PC-9 (cell line): Measurements from ENCODE around the gene AMELX. TPM values are rescaled to one million over a fixed set of nuclear protein-coding genes. Genes with fewer than 3 reads are reported as not detected.

Source experiments
- BruUV-seq: library from RNA; stranded (reverse); fragments of 400-500 nt; replicated peaks from 2 replicates; lab custom pipeline; 2021; lab: Mats Ljungman, UMichigan
- CTCF ChIA-PET: fragments of 300-600 bp; sonication (Branson Sonifier 250); formaldehyde crosslinking; loops from one replicate; lab custom pipeline; 2022; ENCODE audit warnings: antibody characterized with exemption; lab: Charles Lee
- POLR2A ChIA-PET: fragments of 300-600 bp; sonication (Branson Sonifier 250); formaldehyde crosslinking; loops from one replicate; lab custom pipeline; 2022; ENCODE audit warnings: antibody characterized with exemption; ENCODE audit not compliant: unreplicated experiment; lab: Charles Lee
- DNase-seq, 2 experiments: peaks; one replicate each; pipeline versions ENCODE4 v3.0.0 to v3.0.0-alpha.2; 2015 to 2022; ENCODE audit warnings: mixed read lengths in 1 of 2
- H2AFZ ChIP-seq: fragments of 200-600 bp; sonication (generic); 2 replicates; pipeline ENCODE4 v1.8.1; 2017; ENCODE audit warnings: antibody characterized with exemption
- H3F3A ChIP-seq: fragments of 200-600 bp; sonication (generic); 2 replicates; pipeline ENCODE4 v1.8.1; 2017; ENCODE audit warnings: antibody characterized with exemption, mild to moderate bottlenecking, low read depth; ENCODE audit not compliant: insufficient read depth
- H3K27ac ChIP-seq: fragments of 200-600 bp; sonication (generic); 2 replicates; pipeline ENCODE4 v1.6.1; 2016; ENCODE audit warnings: mixed run types
- H3K27me3 ChIP-seq: fragments of 200-600 bp; sonication (generic); 2 replicates; pipeline ENCODE4 v1.6.1; 2016; ENCODE audit warnings: low read depth, mixed run types; ENCODE audit not compliant: insufficient read depth
- H3K36me3 ChIP-seq: fragments of 200-600 bp; sonication (generic); 2 replicates; pipeline ENCODE4 v1.6.1; 2016; ENCODE audit warnings: low read depth, mixed run types
- H3K4me1 ChIP-seq: fragments of 200-600 bp; sonication (generic); replicated peaks from 2 replicates; pipeline ENCODE4 v1.6.1; 2016; ENCODE audit warnings: mixed run types; ENCODE audit not compliant: insufficient read depth
- H3K4me2 ChIP-seq: fragments of 200-600 bp; sonication (generic); 2 replicates; pipeline ENCODE4 v1.6.1; 2017; ENCODE audit warnings: mixed run types
- H3K4me3 ChIP-seq: fragments of 200-600 bp; sonication (generic); 2 replicates; pipeline ENCODE4 v1.6.1; 2016; ENCODE audit warnings: mixed run types
- H3K79me2 ChIP-seq: fragments of 200-600 bp; sonication (generic); 2 replicates; pipeline ENCODE4 v1.6.1; 2017; ENCODE audit warnings: low read depth, mixed run types
- H3K9me2 ChIP-seq: fragments of 200-600 bp; sonication (generic); 2 replicates; pipeline ENCODE4 v1.8.1; 2017; ENCODE audit warnings: mild to moderate bottlenecking; ENCODE audit not compliant: insufficient read depth
- H3K9me3 ChIP-seq: fragments of 200-600 bp; sonication (generic); 2 replicates; pipeline ENCODE4 v1.8.1; 2016; ENCODE audit warnings: low read depth; ENCODE audit not compliant: insufficient read depth
- H4K20me1 ChIP-seq: fragments of 200-600 bp; sonication (generic); 2 replicates; pipeline ENCODE4 v1.8.1; 2017; ENCODE audit not compliant: insufficient read depth
- CTCF ChIP-seq: fragments of 200-600 bp; sonication (generic); conservative IDR thresholded peaks from 2 replicates; pipeline ENCODE4 v1.6.1; 2017; ENCODE audit warnings: mixed run types, antibody characterized with exemption, mild to moderate bottlenecking, moderate library complexity
- EZH2 ChIP-seq: fragments of 200-600 bp; sonication (generic); IDR thresholded peaks from 2 replicates; pipeline ENCODE4 v1.8.0; 2017; ENCODE audit warnings: antibody characterized with exemption, low read depth
- intact Hi-C: fragments of 100-400 bp; cut with micrococcal nuclease; formaldehyde crosslinking; loops from one replicate; pipeline ENCODE4 v1.10.0; 2022; ENCODE audit not compliant: unreplicated experiment
- total RNA-seq: library from RNA; stranded (reverse); gene quantifications from 2 replicates; pipeline ENCODE4 v1.2.3, GENCODE V29; 2021

AMELX gene
- total RNA-seq, 1 experiment from 2014 or later, result not detected

DNA sequence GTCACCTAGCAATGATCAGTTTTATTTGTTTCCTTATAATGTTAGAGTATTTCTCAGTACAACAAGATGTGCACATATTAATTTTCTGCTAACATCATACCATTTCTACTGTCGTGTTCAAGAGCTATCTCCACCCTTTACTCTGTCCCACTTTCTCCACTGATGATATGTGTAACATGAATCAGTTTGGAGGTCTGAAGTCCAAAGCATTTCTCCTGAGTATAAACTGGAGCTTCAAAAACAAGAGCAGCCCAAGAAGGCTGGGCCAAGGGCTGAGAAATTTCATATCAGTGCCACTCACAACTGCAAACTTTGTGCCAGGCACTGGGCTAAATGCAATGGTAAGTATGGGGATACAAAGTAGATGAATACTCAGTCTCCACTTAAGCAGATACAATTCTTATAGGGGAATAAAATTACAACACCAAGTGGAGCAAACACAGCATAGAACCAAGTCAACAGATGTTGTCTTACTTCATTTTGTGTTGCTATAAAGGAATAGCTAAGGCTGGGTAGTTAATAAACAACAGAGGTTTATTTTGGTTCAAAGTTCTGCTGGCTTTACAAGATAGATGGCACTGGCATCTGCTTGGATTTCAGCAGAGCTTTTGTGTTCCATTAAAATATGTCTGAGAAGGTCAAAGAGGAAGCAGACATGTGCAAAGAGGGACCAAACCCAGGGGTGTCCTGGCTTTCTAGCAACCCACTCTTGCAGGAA is 44.2 kb downstream of the AMELX start:
- no peak overlapping the region for H3K4me3 ChIP-seq
- no peak for TF ChIP-seq EZH2
- no peak for TF ChIP-seq CTCF
- H3K36me3 ChIP-seq, result no peaks in the 10 kb centered on the region
- no peaks in the 10 kb centered on the region for H3F3A ChIP-seq
- no peaks in the 10 kb centered on the region for H3K27me3 ChIP-seq
- H3K9me2 ChIP-seq, result no peaks in the 10 kb centered on the region
- no TSS peak for BruUV-seq
- H3K27ac ChIP-seq, result no peak overlapping the region
- intact Hi-C loops, result no loop called here
- H2AFZ ChIP-seq, result no peak overlapping the region
- H4K20me1 ChIP-seq, result no peaks in the 10 kb centered on the region
- no peak overlapping the region for H3K4me2 ChIP-seq
- H3K4me1 ChIP-seq, result no peaks in the 10 kb centered on the region
- H3K9me3 ChIP-seq, result no peaks in the 10 kb centered on the region
- no peak for DNase-seq
- H3K79me2 ChIP-seq, result no peaks in the 10 kb centered on the region
- POLR2A ChIA-PET, result no interaction called here
- CTCF ChIA-PET, result interaction anchor here (0.6 kb wide), 1 partner anchor 33 kb away, joined by 3 read pairs; no protein-coding TSS in a partner anchor

GRCh38 chrX:11341274-11342201 is 48.3 kb downstream of the AMELX start:
- intact Hi-C loops, result no loop called here
- CTCF ChIA-PET, result interaction anchor here (0.6 kb wide), 1 partner anchor 336 kb away, joined by 4 read pairs; no protein-coding TSS in a partner anchor

More at GRCh38 chrX:11341274-11342201, 48.3 kb downstream of the AMELX start:
- Histone ChIP-seq H3K9me3 (no peaks in the 10 kb centered on the region), H3K27me3 (no peaks in the 10 kb centered on the region), H3K36me3 (no peaks in the 10 kb centered on the region), H3K9me2 (no peaks in the 10 kb centered on the region), H3K79me2 (no peaks in the 10 kb centered on the region), H3K4me2 (no peak overlapping the region), H3K4me3 (no peak overlapping the region), H2AFZ (no peak overlapping the region), H3K4me1 (no peaks in the 10 kb centered on the region), H4K20me1 (no peaks in the 10 kb centered on the region), H3K27ac (no peak overlapping the region), H3F3A (no peaks in the 10 kb centered on the region)
- no peak for DNase-seq
- POLR2A ChIA-PET, result no interaction called here
- TF ChIP-seq EZH2 (no peak), CTCF (no peak)
- no TSS peak for BruUV-seq
